Transverse colon (tissue), 4 donors: ENCODE data around the gene PTPRE. TPM values are rescaled to one million over a fixed set of nuclear protein-coding genes. Genes with fewer than 3 reads are reported as not detected.
A peak's percentile ranks its signal among the peaks of the same experiment; 100 is the strongest.

Source experiments
- DNase-seq: peaks from one replicate; pipeline ENCODE4 v3.0.0-alpha.2; 2019
- H3K27ac ChIP-seq, 4 donors: fragments of 200-600 bp; sonication (generic); 2 replicates each; pipeline ENCODE4 v1.5.1; 2016 to 2018; ENCODE audit warnings: inconsistent platforms in 4 of 4
- H3K27me3 ChIP-seq: fragments of 200-600 bp; sonication (generic); 2 replicates; pipeline ENCODE4 v1.5.1; 2017; ENCODE audit warnings: inconsistent platforms
- H3K36me3 ChIP-seq, 4 donors: fragments of 200-600 bp; sonication (generic); 2 replicates each; pipeline ENCODE4 v1.5.1; 2017 to 2019; ENCODE audit warnings: inconsistent platforms in 4 of 4
- H3K4me1 ChIP-seq, 4 donors: fragments of 200-600 bp; sonication (generic); 2 replicates each; pipeline ENCODE4 v1.5.1; 2017 to 2020; ENCODE audit warnings: inconsistent platforms in 4 of 4
- H3K4me3 ChIP-seq, 4 donors: fragments of 200-600 bp; sonication (generic); 1 replicate in 1 of 4; 2 replicates in 3 of 4; pipeline versions ENCODE4 v1.5.1 to v1.6.1; 2017 to 2019; ENCODE audit warnings: inconsistent platforms in 4 of 4
- H3K9me3 ChIP-seq, 2 donors: fragments of 200-600 bp; sonication (generic); 2 replicates each; pipeline ENCODE4 v1.5.1; 2017 to 2019; ENCODE audit warnings: inconsistent platforms in 2 of 2
- CTCF ChIP-seq, 5 experiments: fragments of 200-600 bp in 3 of 5; fragments of 450-650 bp in 2 of 5; sonication (generic) in 3 of 5; IDR thresholded peaks; 1 replicate in 2 of 5; 2 replicates in 3 of 5; pipeline ENCODE4 v1.5.1; 2016 to 2017; ENCODE audit warnings: antibody characterized with exemption in 5 of 5, inconsistent platforms in 3 of 5, mild to moderate bottlenecking in 2 of 5, moderate library complexity in 1 of 5
- EP300 ChIP-seq: sonication (generic); formaldehyde crosslinking; IDR thresholded peaks from one replicate; pipeline ENCODE4 v1.6.1; 2017; ENCODE audit warnings: antibody characterized with exemption, low read depth
- POLR2A ChIP-seq: fragments of 450-650 bp; IDR thresholded peaks from one replicate; pipeline ENCODE4 v1.6.1; 2016; ENCODE audit warnings: antibody characterized with exemption, mild to moderate bottlenecking, moderate library complexity
- POLR2AphosphoS5 ChIP-seq, 3 donors: sonication (generic); formaldehyde crosslinking; IDR thresholded peaks; one replicate each; pipeline ENCODE4 v1.6.1; 2016; ENCODE audit warnings: antibody characterized with exemption in 3 of 3
- WGBS, 2 donors: methylation state at CpG; one replicate each; pipeline ENCODE4 v1.1.5; 2018; ENCODE audit warnings: low coverage in 1 of 2; 5-methylcytosine and 5-hydroxymethylcytosine counted together
- in situ Hi-C, 4 donors: fragments of 200-750 bp; cut with MboI; loops; one replicate each; pipeline versions ENCODE4 v1.15.0 to v1.15.1; 2017; ENCODE audit warnings: low sequenced_read_pairs in 3 of 4, low pct_ligation_motif_present in 1 of 4, low pct_unique_long_range_greater_than_20kb in 1 of 4
- intact Hi-C: fragments of 100-400 bp; cut with DNase I; formaldehyde crosslinking; loops from one replicate; pipeline ENCODE4 v1.15.1; 2023; ENCODE audit warnings: low total_unique reads
- total RNA-seq, 4 donors: library from RNA; depleted of rRNA; stranded (reverse); fragments of >200 nt; gene quantifications; one replicate each; pipeline ENCODE4 v1.1.0, GENCODE V29; 2016

PTPRE gene
- total RNA-seq, 4 donors from 2014 or later, result 25.7 to 43.6 (median 26.7) TPM

GRCh38 chr10:128036746-128037543 is 130.0 kb downstream of the PTPRE start:
- no peaks in the 10 kb centered on the region for H3K9me3 ChIP-seq
- in situ Hi-C loops (no loop called here), intact Hi-C loops (no loop called here)
- no peak overlapping the region for H3K4me3 ChIP-seq
- H3K27me3 ChIP-seq, result no peaks in the 10 kb centered on the region
- no peak for TF ChIP-seq POLR2AphosphoS5 (IDR thresholded peaks at IDR 0.05)
- TF ChIP-seq EP300, result no peak
- TF ChIP-seq CTCF (IDR thresholded peaks at IDR 0.05), result no peak
- TF ChIP-seq POLR2A, result no peak
- peak overlapping the region in 1 of 4 donors; percentile 4 for H3K27ac ChIP-seq
- peak; percentile 49 for DNase-seq
- H3K4me1 ChIP-seq, result peaks cover 0 to 11% (median 4%) of the 10 kb centered on the region in 4 donors
- 58 to 76% methylated on average over 2 to 14 of the region's 14 CpGs for WGBS, 2 donors
- H3K36me3 ChIP-seq, result no peaks in the 10 kb centered on the region

- Histone ChIP-seq H3K27me3 (no peaks in the 10 kb centered on the region), H3K9me3 (no peaks in the 10 kb centered on the region), H3K4me1 (peaks cover 0 to 11% (median 4%) of the 10 kb centered on the region in 4 donors), H3K27ac (no peak overlapping the region), H3K4me3 (no peak overlapping the region), H3K36me3 (no peaks in the 10 kb centered on the region)
- no peak for DNase-seq
- intact Hi-C loops (no loop called here), in situ Hi-C loops (no loop called here)
- TF ChIP-seq POLR2A, result no peak
- TF ChIP-seq POLR2AphosphoS5 (IDR thresholded peaks at IDR 0.05), result no peak
- TF ChIP-seq CTCF (IDR thresholded peaks at IDR 0.05), result no peak
- TF ChIP-seq EP300, result no peak
- 88% methylated on average over 6 to 8 of the region's 8 CpGs for WGBS, 2 donors
These were observed 133.2 kb downstream of the PTPRE start for GRCh38 chr10:128040096-128040495.

GRCh38 chr10:128040681-128041080 is 133.8 kb downstream of the PTPRE start:
- DNase-seq, result no peak
- intact Hi-C loops, result no loop called here
- WGBS, 2 donors, result 84% methylated on average over 8 of the region's 8 CpGs; no CpG with 5 or more reads in 1 of the 2 donors

More at GRCh38 chr10:128040681-128041080, 133.8 kb downstream of the PTPRE start:
- Histone ChIP-seq H3K4me3 (no peak overlapping the region), H3K4me1 (peaks cover 0 to 11% (median 4%) of the 10 kb centered on the region in 4 donors), H3K27me3 (no peaks in the 10 kb centered on the region), H3K27ac (no peak overlapping the region), H3K9me3 (no peaks in the 10 kb centered on the region), H3K36me3 (no peaks in the 10 kb centered on the region)
- in situ Hi-C loops, result no loop called here
- no peak for TF ChIP-seq EP300
- no peak for TF ChIP-seq CTCF (IDR thresholded peaks at IDR 0.05)
- TF ChIP-seq POLR2A, result no peak
- TF ChIP-seq POLR2AphosphoS5 (IDR thresholded peaks at IDR 0.05), result no peak
